ENCODE results near the gene CNIH3. TPM values are rescaled to one million over a fixed set of nuclear protein-coding genes. Genes with fewer than 3 reads are reported as not detected.

The CNIH3 gene
- total RNA-seq, 1 donor from 2014 or later: 0.53 TPM

DNA sequence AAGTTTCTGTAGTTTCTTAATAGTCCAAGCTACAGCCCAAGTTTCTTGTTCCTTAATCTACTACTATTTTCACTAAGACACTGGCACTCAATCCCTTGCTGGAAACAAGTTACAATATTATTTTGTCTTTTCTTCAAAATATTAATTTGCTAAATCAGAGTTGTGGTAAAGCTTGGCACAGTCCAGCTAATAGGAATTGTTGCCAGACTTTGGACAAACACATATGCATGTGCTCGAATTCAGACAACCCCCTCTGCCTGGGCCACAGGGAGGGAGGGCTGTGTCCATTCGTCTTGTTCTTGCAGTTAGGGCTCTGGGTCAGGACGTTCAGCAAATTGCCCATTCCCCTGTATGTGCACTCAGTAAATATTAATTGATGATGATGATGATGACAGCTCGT, 103.6 kb downstream of the CNIH3 start:
- no peak for DNase-seq (ENCODE audit: low read depth)
- H3K27me3 ChIP-seq (ENCODE audit: control insufficient read depth, insufficient read depth, low read length): peaks cover 7% of the 10 kb centered on the region
- no peak overlapping the region for H3K4me3 ChIP-seq (ENCODE audit: low read depth, low read length)
- no peak for FAIRE-seq
- TF ChIP-seq, protein P1, sequence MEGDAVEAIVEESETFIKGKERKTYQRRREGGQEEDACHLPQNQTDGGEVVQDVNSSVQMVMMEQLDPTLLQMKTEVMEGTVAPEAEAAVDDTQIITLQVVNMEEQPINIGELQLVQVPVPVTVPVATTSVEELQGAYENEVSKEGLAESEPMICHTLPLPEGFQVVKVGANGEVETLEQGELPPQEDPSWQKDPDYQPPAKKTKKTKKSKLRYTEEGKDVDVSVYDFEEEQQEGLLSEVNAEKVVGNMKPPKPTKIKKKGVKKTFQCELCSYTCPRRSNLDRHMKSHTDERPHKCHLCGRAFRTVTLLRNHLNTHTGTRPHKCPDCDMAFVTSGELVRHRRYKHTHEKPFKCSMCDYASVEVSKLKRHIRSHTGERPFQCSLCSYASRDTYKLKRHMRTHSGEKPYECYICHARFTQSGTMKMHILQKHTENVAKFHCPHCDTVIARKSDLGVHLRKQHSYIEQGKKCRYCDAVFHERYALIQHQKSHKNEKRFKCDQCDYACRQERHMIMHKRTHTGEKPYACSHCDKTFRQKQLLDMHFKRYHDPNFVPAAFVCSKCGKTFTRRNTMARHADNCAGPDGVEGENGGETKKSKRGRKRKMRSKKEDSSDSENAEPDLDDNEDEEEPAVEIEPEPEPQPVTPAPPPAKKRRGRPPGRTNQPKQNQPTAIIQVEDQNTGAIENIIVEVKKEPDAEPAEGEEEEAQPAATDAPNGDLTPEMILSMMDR (IDR thresholded peaks at IDR 0.05; ENCODE audit: insufficient read depth, low read length, severe bottlenecking): no peak
- no peaks in the 10 kb centered on the region for H3K36me3 ChIP-seq (ENCODE audit: control insufficient read depth, insufficient read depth, low read length)

DNA sequence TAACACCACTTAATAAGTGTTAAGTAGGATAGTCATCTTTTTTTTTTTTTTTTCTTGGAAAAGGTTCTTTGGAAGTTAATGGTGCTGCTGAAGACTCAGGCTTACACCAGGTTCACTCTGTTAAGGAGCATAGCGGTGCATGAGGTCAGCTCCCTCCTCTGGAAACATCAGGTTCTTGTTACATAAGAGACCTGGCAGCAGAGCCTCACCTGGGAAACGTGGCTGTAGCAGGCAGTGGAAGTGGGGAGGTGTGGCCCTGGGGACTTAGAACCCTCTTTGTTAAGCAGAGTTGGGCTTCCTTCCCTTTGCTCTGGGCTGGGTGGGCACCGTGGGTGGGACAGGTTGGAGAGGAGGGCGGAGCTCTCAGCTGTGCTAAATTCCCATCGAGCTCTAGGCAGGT, 104.1 kb downstream of the CNIH3 start:
- FAIRE-seq: no peak
- TF ChIP-seq, protein P1 (IDR thresholded peaks at IDR 0.05; ENCODE audit: insufficient read depth, low read length, severe bottlenecking): no peak

DNA sequence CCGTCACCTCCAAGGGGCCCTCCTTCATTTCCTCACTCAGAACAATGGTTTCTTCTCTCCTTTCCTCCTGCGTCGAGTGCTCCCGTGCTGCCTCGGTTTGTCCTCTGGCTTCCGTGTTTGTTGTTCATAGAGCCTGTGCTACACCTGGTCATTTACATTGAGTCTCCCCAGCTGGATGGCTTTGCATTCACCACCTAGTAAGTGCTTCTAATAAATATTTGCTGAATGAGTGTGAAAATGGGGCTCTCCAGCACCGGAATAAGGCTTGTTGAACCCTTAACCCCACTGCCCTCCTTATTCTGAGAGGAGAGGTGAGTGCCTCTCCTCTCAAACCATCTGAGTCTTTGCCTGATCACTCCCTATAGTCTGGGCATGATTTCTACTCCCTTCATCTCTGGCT, 104.9 kb downstream of the CNIH3 start:
- TF ChIP-seq, protein P1 (IDR thresholded peaks at IDR 0.05; ENCODE audit: insufficient read depth, low read length, severe bottlenecking): no peak
- H3K36me3 ChIP-seq (ENCODE audit: control insufficient read depth, insufficient read depth, low read length): no peaks in the 10 kb centered on the region
- H3K4me3 ChIP-seq (ENCODE audit: low read depth, low read length): no peak overlapping the region
- no peak for DNase-seq (ENCODE audit: low read depth)
- FAIRE-seq: no peak
- H3K27me3 ChIP-seq (ENCODE audit: control insufficient read depth, insufficient read depth, low read length): peaks cover 7% of the 10 kb centered on the region

More for the DNA sequence above, 104.1 kb downstream of the CNIH3 start:
- DNase-seq (ENCODE audit: low read depth): no peak
- Histone ChIP-seq H3K27me3 (ENCODE audit: control insufficient read depth, insufficient read depth, low read length) (peaks cover 7% of the 10 kb centered on the region), H3K4me3 (ENCODE audit: low read depth, low read length) (no peak overlapping the region), H3K36me3 (ENCODE audit: control insufficient read depth, insufficient read depth, low read length) (no peaks in the 10 kb centered on the region)

DNA sequence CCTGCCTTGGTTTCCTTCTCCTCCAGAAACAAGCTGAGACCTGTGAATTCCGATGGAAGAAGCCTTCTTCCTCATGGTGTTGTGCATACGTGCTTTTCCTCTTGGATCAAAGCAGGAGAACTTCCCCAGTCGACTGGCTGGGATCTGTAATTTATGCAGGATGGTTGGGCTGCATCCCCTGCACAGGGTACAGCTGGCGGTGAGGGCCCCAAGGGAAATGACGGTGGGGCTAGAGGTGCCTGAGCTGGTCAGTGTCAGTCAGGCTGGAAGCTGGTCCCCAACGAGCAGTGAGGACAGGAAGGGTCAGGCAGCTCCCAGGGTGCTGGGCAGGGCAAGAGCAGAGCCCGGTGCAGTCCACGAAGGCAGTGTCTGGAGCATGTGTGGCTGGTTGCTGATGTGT, 106.7 kb downstream of the CNIH3 start:
- no peak overlapping the region for H3K4me3 ChIP-seq (ENCODE audit: low read depth, low read length)
- peaks cover 7% of the 10 kb centered on the region for H3K27me3 ChIP-seq (ENCODE audit: control insufficient read depth, insufficient read depth, low read length)
- no peak for FAIRE-seq
- no peaks in the 10 kb centered on the region for H3K36me3 ChIP-seq (ENCODE audit: control insufficient read depth, insufficient read depth, low read length)
- TF ChIP-seq, protein P1 (IDR thresholded peaks at IDR 0.05; ENCODE audit: insufficient read depth, low read length, severe bottlenecking): no peak
- no peak for DNase-seq (ENCODE audit: low read depth)

DNA sequence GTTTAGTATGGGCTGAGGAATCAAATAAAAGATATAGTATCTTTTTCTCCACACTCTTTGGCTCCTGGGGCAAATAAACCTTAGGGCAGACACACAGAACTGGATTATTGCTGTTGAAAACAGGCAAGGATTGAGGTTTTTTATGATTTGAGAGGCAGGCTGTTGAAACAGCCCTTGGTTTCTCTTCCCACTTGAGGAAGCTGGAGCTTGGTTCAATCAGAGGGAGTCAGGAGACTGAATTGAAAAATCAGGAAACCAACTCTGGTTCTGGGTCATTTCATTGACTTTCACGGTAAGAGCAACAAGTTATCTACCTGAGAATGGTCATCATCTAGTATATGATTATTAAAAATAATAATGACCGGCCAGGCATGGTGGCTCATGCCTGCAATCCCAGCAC, 108.4 kb downstream of the CNIH3 start:
- Histone ChIP-seq H3K36me3 (ENCODE audit: control insufficient read depth, insufficient read depth, low read length) (no peaks in the 10 kb centered on the region), H3K27me3 (ENCODE audit: control insufficient read depth, insufficient read depth, low read length) (peaks cover 7% of the 10 kb centered on the region)
- FAIRE-seq: no peak

More for the DNA sequence above, 108.4 kb downstream of the CNIH3 start:
- no peak overlapping the region for H3K4me3 ChIP-seq (ENCODE audit: low read depth, low read length)
- TF ChIP-seq, protein P1 (IDR thresholded peaks at IDR 0.05; ENCODE audit: insufficient read depth, low read length, severe bottlenecking): no peak
- DNase-seq (ENCODE audit: low read depth): no peak
